Measurements from ENCODE around the gene SORL1-AS1.

The SORL1-AS1 gene

GRCh38 chr11:121463689-121464335 is 11.0 kb upstream of the SORL1-AS1 start:
- H3K9me3 Mint-ChIP-seq (ENCODE audit: low read depth): no peaks in the 10 kb centered on the region
- H3K36me3 Mint-ChIP-seq (ENCODE audit: low read depth): peaks cover 14% of the 10 kb centered on the region
- no peak for ATAC-seq
- peaks cover 98% of the 10 kb centered on the region for H3K4me1 Mint-ChIP-seq
- no peaks in the 10 kb centered on the region for H3K27me3 Mint-ChIP-seq
- ChIA-PET POLR2A (interaction anchor here (0.7 to 4.9 kb wide), 5 partner anchors 10 to 33 kb away, joined by 3 to 51 read pairs (median 4); partner anchors contain the start of genes SORL1 and SORL1-AS1), CTCF (interaction anchor here (0.7 to 1.9 kb wide), 3 partner anchors 11 to 80 kb away, joined by 4 to 7 read pairs (median 5); partner anchors contain the start of genes SORL1 and SORL1-AS1)
- DNase-seq: no peak
- peak overlapping the region; percentile 61 for H3K4me3 Mint-ChIP-seq
- peak overlapping the region; percentile 96 for H3K27ac Mint-ChIP-seq
- intact Hi-C loops (cut with DNase I, micrococcal nuclease): loop anchor here (1.0 to 10.0 kb wide), 11 partner anchors 12 to 1991 kb away; partner anchors contain the start of genes SORL1 (in 2 of the 2), SORL1-AS1 (in 2 of the 2), HSPA8 (in 1 of the 2) and SC5D (in 1 of the 2)

- ChIA-PET CTCF (interaction anchor here (0.6 to 1.7 kb wide), 5 partner anchors 9 to 131 kb away, joined by 3 to 10 read pairs (median 4); partner anchors contain the start of gene SORL1-AS1), POLR2A (interaction anchor here (0.6 to 4.9 kb wide), 4 partner anchors 11 to 36 kb away, joined by 3 to 51 read pairs (median 4); partner anchors contain the start of genes SORL1 and SORL1-AS1)
- intact Hi-C loops (cut with DNase I, micrococcal nuclease): loop anchor here (5.0 to 10.0 kb wide), 5 partner anchors 60 to 1993 kb away; partner anchors contain the start of gene HSPA8 (in 1 of the 2)
- Mint-ChIP-seq H3K27ac (peak overlapping the region; percentile 96), H3K27me3 (no peaks in the 10 kb centered on the region), H3K36me3 (ENCODE audit: low read depth) (peaks cover 19% of the 10 kb centered on the region), H3K4me3 (peak overlapping the region; percentile 19), H3K4me1 (peaks cover 98% of the 10 kb centered on the region), H3K9me3 (ENCODE audit: low read depth) (no peaks in the 10 kb centered on the region)
- peak; percentile 2 for ATAC-seq
- DNase-seq: no peak
Observed at GRCh38 chr11:121461843-121462242, 9.1 kb upstream of the SORL1-AS1 start.

- DNase-seq: no peak
- no peak for ATAC-seq
- ChIA-PET POLR2A (interaction anchor here (0.6 to 4.9 kb wide), 4 partner anchors 10 to 1601 kb away, joined by 3 to 51 read pairs (median 9); partner anchors contain the start of genes HSPA8, SORL1 and SORL1-AS1), CTCF (interaction anchor here (0.6 to 1.7 kb wide), 2 partner anchors 10 to 96 kb away, joined by 3 to 10 read pairs; no protein-coding TSS in a partner anchor)
- Mint-ChIP-seq H3K4me3 (peak overlapping the region; percentile 6), H3K4me1 (peaks cover 99% of the 10 kb centered on the region), H3K27me3 (no peaks in the 10 kb centered on the region), H3K9me3 (ENCODE audit: low read depth) (no peaks in the 10 kb centered on the region), H3K36me3 (ENCODE audit: low read depth) (peaks cover 20% of the 10 kb centered on the region), H3K27ac (peak overlapping the region; percentile 96)
- intact Hi-C loops (cut with DNase I, micrococcal nuclease): loop anchor here (5.0 to 10.0 kb wide), 5 partner anchors 61 to 1994 kb away; partner anchors contain the start of gene HSPA8 (in 1 of the 2)
Observed at GRCh38 chr11:121460941-121461514, 8.3 kb upstream of the SORL1-AS1 start.

- ChIA-PET POLR2A (no interaction called here), CTCF (interaction anchor here (0.9 to 1.4 kb wide), 2 partner anchors 8 to 42 kb away, joined by 4 to 9 read pairs; partner anchors contain the start of gene SORL1)
- H3K4me1 Mint-ChIP-seq: peaks cover 99% of the 10 kb centered on the region
- no peak for DNase-seq
- peaks cover 28% of the 10 kb centered on the region for H3K36me3 Mint-ChIP-seq (ENCODE audit: low read depth)
- H3K4me3 Mint-ChIP-seq: peak overlapping the region; percentile 34
- H3K27ac Mint-ChIP-seq: peak overlapping the region; percentile 67
- H3K9me3 Mint-ChIP-seq (ENCODE audit: low read depth): no peaks in the 10 kb centered on the region
- H3K27me3 Mint-ChIP-seq: no peaks in the 10 kb centered on the region
- intact Hi-C loops (cut with DNase I, micrococcal nuclease): loop anchor here (5.0 to 10.0 kb wide), 6 partner anchors 63 to 1995 kb away; partner anchors contain the start of gene HSPA8 (in 1 of the 2)
- no peak for ATAC-seq
Observed at GRCh38 chr11:121459413-121460017, 6.7 kb upstream of the SORL1-AS1 start.

- Mint-ChIP-seq H3K4me1 (peaks cover 99% of the 10 kb centered on the region), H3K36me3 (ENCODE audit: low read depth) (peaks cover 33% of the 10 kb centered on the region), H3K4me3 (no peak overlapping the region), H3K9me3 (ENCODE audit: low read depth) (no peaks in the 10 kb centered on the region), H3K27me3 (no peaks in the 10 kb centered on the region), H3K27ac (peak overlapping the region; percentile 49)
- DNase-seq (no peak), ATAC-seq (no peak)
- ChIA-PET POLR2A (no interaction called here), CTCF (interaction anchor here (0.9 kb wide), 1 partner anchor 41 kb away, joined by 4 read pairs; no protein-coding TSS in a partner anchor)
- intact Hi-C loops (cut with DNase I, micrococcal nuclease): loop anchor here in 1 of 2 experiments (10.0 kb wide), 1 partner anchor 134 kb away; no protein-coding TSS in a partner anchor
Observed at GRCh38 chr11:121458551-121458950, 5.8 kb upstream of the SORL1-AS1 start.

- Mint-ChIP-seq H3K27ac (peak overlapping the region; percentile 94), H3K4me3 (peak overlapping the region; percentile 24)
- no peak for ATAC-seq
Observed at GRCh38 chr11:121456816-121457431, 4.2 kb upstream of the SORL1-AS1 start.

GRCh38 chr11:121456151-121456550 is 3.4 kb upstream of the SORL1-AS1 start:
- peaks cover 36% of the 10 kb centered on the region for H3K36me3 Mint-ChIP-seq (ENCODE audit: low read depth)
- no peaks in the 10 kb centered on the region for H3K27me3 Mint-ChIP-seq
- DNase-seq (no peak), ATAC-seq (no peak)
- peak overlapping the region; percentile 17 for H3K4me3 Mint-ChIP-seq
- ChIA-PET POLR2A (interaction anchor here (0.6 to 2.0 kb wide), 3 partner anchors 11 to 40 kb away, joined by 3 to 7 read pairs (median 4); no protein-coding TSS in a partner anchor), CTCF (interaction anchor here (0.8 to 1.8 kb wide), 6 partner anchors 11 to 161 kb away, joined by 3 to 12 read pairs (median 3); no protein-coding TSS in a partner anchor)
- H3K27ac Mint-ChIP-seq: peak overlapping the region; percentile 94
- peaks cover 84% of the 10 kb centered on the region for H3K4me1 Mint-ChIP-seq
- no peaks in the 10 kb centered on the region for H3K9me3 Mint-ChIP-seq (ENCODE audit: low read depth)
- intact Hi-C loops (cut with DNase I, micrococcal nuclease): loop anchor here in 1 of 2 experiments (10.0 kb wide), 1 partner anchor 131 kb away; no protein-coding TSS in a partner anchor

More at GRCh38 chr11:121456816-121457431, 4.2 kb upstream of the SORL1-AS1 start:
- Mint-ChIP-seq H3K4me1 (peaks cover 88% of the 10 kb centered on the region), H3K36me3 (ENCODE audit: low read depth) (peaks cover 36% of the 10 kb centered on the region), H3K9me3 (ENCODE audit: low read depth) (no peaks in the 10 kb centered on the region), H3K27me3 (no peaks in the 10 kb centered on the region)
- intact Hi-C loops (cut with DNase I, micrococcal nuclease): loop anchor here in 1 of 2 experiments (10.0 kb wide), 1 partner anchor 132 kb away; no protein-coding TSS in a partner anchor
- ChIA-PET POLR2A (interaction anchor here (0.6 to 2.0 kb wide), 3 partner anchors 11 to 20 kb away, joined by 3 to 7 read pairs (median 3); no protein-coding TSS in a partner anchor), CTCF (interaction anchor here (0.8 to 1.8 kb wide), 8 partner anchors 11 to 162 kb away, joined by 3 to 12 read pairs (median 3); no protein-coding TSS in a partner anchor)
- no peak for DNase-seq

- DNase-seq (no peak), ATAC-seq (no peak)
- peaks cover 29% of the 10 kb centered on the region for H3K36me3 Mint-ChIP-seq (ENCODE audit: low read depth)
- peak overlapping the region; percentile 94 for H3K27ac Mint-ChIP-seq
- H3K9me3 Mint-ChIP-seq (ENCODE audit: low read depth): no peaks in the 10 kb centered on the region
- peaks cover 84% of the 10 kb centered on the region for H3K4me1 Mint-ChIP-seq
- H3K27me3 Mint-ChIP-seq: no peaks in the 10 kb centered on the region
- POLR2A ChIA-PET: interaction anchor here (1.1 kb wide), 1 partner anchor 11 kb away, joined by 3 read pairs; no protein-coding TSS in a partner anchor
- CTCF ChIA-PET: interaction anchor here (1.2 kb wide), 1 partner anchor 13 kb away, joined by 3 read pairs; no protein-coding TSS in a partner anchor
- H3K4me3 Mint-ChIP-seq: peak overlapping the region; percentile 89
- intact Hi-C loops (cut with DNase I, micrococcal nuclease): loop anchor here in 1 of 2 experiments (10.0 kb wide), 1 partner anchor 130 kb away; no protein-coding TSS in a partner anchor
Observed at GRCh38 chr11:121455115-121455514, 2.3 kb upstream of the SORL1-AS1 start.

GRCh38 chr11:121453589-121454299 is 977 bp upstream of the SORL1-AS1 start:
- CTCF ChIA-PET: interaction anchor here (0.8 to 1.2 kb wide), 2 partner anchors 14 to 138 kb away, joined by 3 read pairs; no protein-coding TSS in a partner anchor
- peak overlapping the region; percentile 94 for H3K27ac Mint-ChIP-seq
- peak overlapping the region; percentile 89 for H3K4me3 Mint-ChIP-seq
- POLR2A ChIA-PET: interaction anchor here (0.9 kb wide), 1 partner anchor 10 kb away, joined by 3 read pairs; no protein-coding TSS in a partner anchor
- H3K9me3 Mint-ChIP-seq (ENCODE audit: low read depth): no peaks in the 10 kb centered on the region
- no peak for DNase-seq
- no peak for ATAC-seq
- no peaks in the 10 kb centered on the region for H3K27me3 Mint-ChIP-seq
- H3K36me3 Mint-ChIP-seq (ENCODE audit: low read depth): peaks cover 23% of the 10 kb centered on the region
- H3K4me1 Mint-ChIP-seq: peaks cover 84% of the 10 kb centered on the region
- intact Hi-C loops (cut with DNase I, micrococcal nuclease): loop anchor here (2.0 to 10.0 kb wide), 4 partner anchors 29 to 137 kb away; no protein-coding TSS in a partner anchor
